Upper lobe of left lung (tissue), 6 donors: ENCODE measurements around the gene GALNT7. TPM values are rescaled to one million over a fixed set of nuclear protein-coding genes. Genes with fewer than 3 reads are reported as not detected.
A peak's percentile ranks its signal among the peaks of the same experiment; 100 is the strongest.

Experiments used
- ATAC-seq, 2 donors: fragments of 200-7000 bp; cut with Tn5 transposase; one replicate each; pipeline ENCODE4 v1.9.1; 2022; ENCODE audit warnings: mild to moderate bottlenecking in 2 of 2, moderate library complexity in 2 of 2; ENCODE audit not compliant: low FRiP score in 2 of 2
- DNase-seq, 2 donors: peaks; one replicate each; pipeline ENCODE4 v3.0.0-alpha.2; 2019 to 2020
- H3K27ac ChIP-seq, 4 donors: fragments of 200-600 bp; sonication (generic); one replicate each; pipeline ENCODE4 v1.5.1; 2016 to 2019
- H3K27me3 ChIP-seq, 4 donors: fragments of 200-600 bp; sonication (generic); one replicate each; pipeline ENCODE4 v1.5.1; 2017 to 2019
- H3K36me3 ChIP-seq, 4 donors: fragments of 200-600 bp; sonication (generic); one replicate each; pipeline ENCODE4 v1.5.1; 2016 to 2019
- H3K4me1 ChIP-seq, 4 donors: fragments of 200-600 bp; sonication (generic); one replicate each; pipeline ENCODE4 v1.5.1; 2018 to 2019
- H3K4me3 ChIP-seq, 4 donors: fragments of 200-600 bp; sonication (generic); one replicate each; pipeline ENCODE4 v1.5.1; 2017 to 2019; ENCODE audit warnings: mild to moderate bottlenecking in 2 of 4, moderate library complexity in 1 of 4
- H3K9me3 ChIP-seq, 4 donors: fragments of 200-600 bp; sonication (generic); one replicate each; pipeline ENCODE4 v1.5.1; 2018 to 2019
- CTCF ChIP-seq, 6 experiments: fragments of 450-650 bp in 4 of 6; fragments of 200-600 bp in 2 of 6; sonication (generic) in 2 of 6; IDR thresholded peaks; one replicate each; pipeline ENCODE4 v1.5.1; 2016 to 2019; ENCODE audit warnings: antibody characterized with exemption in 6 of 6
- EP300 ChIP-seq, 4 donors: sonication (generic); formaldehyde crosslinking; IDR thresholded peaks; one replicate each; pipeline ENCODE4 v1.5.1; 2017; ENCODE audit warnings: antibody characterized with exemption in 4 of 4, control low read depth in 2 of 4
- POLR2A ChIP-seq, 4 donors: fragments of 450-650 bp; IDR thresholded peaks; one replicate each; pipeline ENCODE4 v1.5.1; 2016 to 2017; ENCODE audit warnings: antibody characterized with exemption in 4 of 4, mild to moderate bottlenecking in 2 of 4
- POLR2AphosphoS5 ChIP-seq, 2 donors: sonication (generic); formaldehyde crosslinking; IDR thresholded peaks; one replicate each; pipeline ENCODE4 v1.5.1; 2017; ENCODE audit warnings: antibody characterized with exemption in 2 of 2
- WGBS, 2 donors: methylation state at CpG; one replicate each; pipeline ENCODE4 v1.1.5; 2017 to 2018; 5-methylcytosine and 5-hydroxymethylcytosine counted together
- total RNA-seq, 6 donors: library from RNA; depleted of rRNA in 4 of 6; stranded (reverse); fragments of >200 nt in 4 of 6; gene quantifications; one replicate each; pipeline versions ENCODE4 v1.1.0 to v1.2.1, GENCODE V29; 2016 to 2021
- donor health status: DM: no; HTN: no; CAD: no; lungs with moderate emphysema.
- donor health status: DM: no; HTN: yes; CAD: no; lungs with severe emphysema.

Gene GALNT7
- total RNA-seq, 6 donors from 2014 or later, result 5.0 to 68.1 (median 20.1) TPM

- H3K4me3 ChIP-seq, result no peak overlapping the region
- no peak overlapping the region for H3K27ac ChIP-seq
- DNase-seq (no peak), ATAC-seq (no peak)
- H3K4me1 ChIP-seq, result no peaks in the 10 kb centered on the region
- 93 to 94% methylated on average over 3 of the region's 3 CpGs for WGBS, 2 donors
- no peaks in the 10 kb centered on the region for H3K27me3 ChIP-seq
- TF ChIP-seq CTCF (IDR thresholded peaks at IDR 0.05) (no peak), EP300 (IDR thresholded peaks at IDR 0.05) (no peak), POLR2A (IDR thresholded peaks at IDR 0.05) (no peak), POLR2AphosphoS5 (IDR thresholded peaks at IDR 0.05) (no peak)
- no peaks in the 10 kb centered on the region for H3K36me3 ChIP-seq
- no peaks in the 10 kb centered on the region for H3K9me3 ChIP-seq
These were observed 74.0 kb downstream of the GALNT7 start for GRCh38 chr4:173242466-173243250.

DNA sequence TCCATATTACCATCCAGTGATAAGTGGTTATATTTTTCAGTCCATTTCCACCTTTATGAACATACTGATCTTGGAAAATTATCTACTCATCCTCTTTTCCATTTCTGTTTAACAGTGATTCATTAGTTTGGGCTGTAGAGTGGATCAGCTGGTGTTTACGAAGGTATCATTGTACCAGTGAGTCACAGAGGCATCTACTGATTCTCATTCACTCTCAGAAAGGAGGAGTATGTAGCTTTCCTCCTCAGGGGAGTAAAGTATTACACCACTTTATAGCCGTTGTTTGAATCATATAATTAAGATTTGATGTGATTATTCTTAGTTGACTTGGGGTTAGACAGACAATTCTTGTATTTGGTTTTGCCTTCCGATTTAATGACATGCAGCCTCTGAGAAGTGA is 74.7 kb downstream of the GALNT7 start:
- H3K27ac ChIP-seq, result no peak overlapping the region
- no peaks in the 10 kb centered on the region for H3K4me1 ChIP-seq
- H3K4me3 ChIP-seq, result no peak overlapping the region
- DNase-seq, result no peak
- TF ChIP-seq CTCF (IDR thresholded peaks at IDR 0.05), result no peak
- TF ChIP-seq EP300 (IDR thresholded peaks at IDR 0.05), result no peak
- TF ChIP-seq POLR2A (IDR thresholded peaks at IDR 0.05), result no peak
- no peak for TF ChIP-seq POLR2AphosphoS5 (IDR thresholded peaks at IDR 0.05)
- WGBS, 2 donors, result 95 to 96% methylated on average over 3 of the region's 3 CpGs
- H3K36me3 ChIP-seq, result no peaks in the 10 kb centered on the region
- peak in 1 of 2 donors; percentile 79 for ATAC-seq
- H3K9me3 ChIP-seq, result no peaks in the 10 kb centered on the region
- no peaks in the 10 kb centered on the region for H3K27me3 ChIP-seq

- no peak for DNase-seq
- no peaks in the 10 kb centered on the region for H3K27me3 ChIP-seq
- no peaks in the 10 kb centered on the region for H3K9me3 ChIP-seq
- WGBS, 2 donors, result 96% methylated on average over 3 of the region's 3 CpGs
- no peaks in the 10 kb centered on the region for H3K36me3 ChIP-seq
- no peak for ATAC-seq
- no peak overlapping the region for H3K27ac ChIP-seq
- H3K4me3 ChIP-seq, result no peak overlapping the region
- TF ChIP-seq EP300 (IDR thresholded peaks at IDR 0.05) (no peak), CTCF (IDR thresholded peaks at IDR 0.05) (no peak), POLR2A (IDR thresholded peaks at IDR 0.05) (no peak), POLR2AphosphoS5 (IDR thresholded peaks at IDR 0.05) (no peak)
- no peaks in the 10 kb centered on the region for H3K4me1 ChIP-seq
These were observed 75.5 kb downstream of the GALNT7 start for GRCh38 chr4:173243917-173244658.

- ATAC-seq, result no peak
- no peak overlapping the region for H3K27ac ChIP-seq
- TF ChIP-seq CTCF (IDR thresholded peaks at IDR 0.05), result no peak
- TF ChIP-seq EP300 (IDR thresholded peaks at IDR 0.05), result no peak
- no peak for TF ChIP-seq POLR2A (IDR thresholded peaks at IDR 0.05)
- TF ChIP-seq POLR2AphosphoS5 (IDR thresholded peaks at IDR 0.05), result no peak
These were observed 77.3 kb downstream of the GALNT7 start for GRCh38 chr4:173245952-173246351.

More at GRCh38 chr4:173245952-173246351, 77.3 kb downstream of the GALNT7 start:
- H3K36me3 ChIP-seq, result no peaks in the 10 kb centered on the region
- H3K4me3 ChIP-seq, result no peak overlapping the region
- DNase-seq, result no peak
- no peaks in the 10 kb centered on the region for H3K9me3 ChIP-seq
- no peaks in the 10 kb centered on the region for H3K27me3 ChIP-seq
- no peaks in the 10 kb centered on the region for H3K4me1 ChIP-seq
